GM12878 (cell line): ENCODE results near the gene VEPH1. TPM values are rescaled to one million over a fixed set of nuclear protein-coding genes. Genes with fewer than 3 reads are reported as not detected.

Experiments used
- ATAC-seq: fragments of 200-7000 bp; cut with Tn5 transposase; 3 replicates; pipeline ENCODE4 v1.9.1; 2020; ENCODE audit warnings: mild to moderate bottlenecking, moderate library complexity
- BruUV-seq: library from RNA; stranded (reverse); fragments of 400-500 nt; replicated peaks from 2 replicates; lab custom pipeline; 2021; lab: Mats Ljungman, UMichigan
- CTCF ChIA-PET: fragments of 300-600 bp; sonication (Branson Sonifier 250); formaldehyde crosslinking; extraction: SDS; loops from one replicate; lab custom pipeline; 2021; ENCODE audit warnings: inconsistent platforms; lab: Yijun Ruan, JAX
- POLR2A ChIA-PET: fragments of 350-600 bp; formaldehyde crosslinking; extraction: SDS; loops from one replicate; lab custom pipeline; 2021; ENCODE audit warnings: inconsistent platforms; lab: Charles Lee
- RAD21 ChIA-PET: fragments of 300-600 bp; sonication (Branson Sonifier 250); formaldehyde crosslinking; loops from one replicate; lab custom pipeline; 2023; ENCODE audit warnings: antibody characterized with exemption; ENCODE audit not compliant: unreplicated experiment; lab: Charles Lee
- SMC1A ChIA-PET: fragments of 300-600 bp; sonication (Branson Sonifier 250); formaldehyde crosslinking; loops from one replicate; lab custom pipeline; 2023; ENCODE audit not compliant: unreplicated experiment, uncharacterized antibody; lab: Charles Lee
- DNase-seq: peaks from one replicate; pipeline ENCODE4 v3.0.0-alpha.2; 2011; ENCODE audit warnings: low read depth, low spot score
- FAIRE-seq: peaks from 3 replicates; lab custom pipeline; 2011; peaks lifted over from hg19 to GRCh38; lab: Jason Lieb, UNC
- H2AFZ ChIP-seq: 2 replicates; pipeline ENCODE4 v1.6.0; 2011; ENCODE audit warnings: low read depth, low read length, control low read depth; ENCODE audit not compliant: control insufficient read depth
- H3K27ac ChIP-seq: 2 replicates; pipeline ENCODE4 v1.5.1; 2011; ENCODE audit warnings: control low read depth; ENCODE audit not compliant: control insufficient read depth, insufficient read depth
- H3K27me3 ChIP-seq, 2 experiments: replicated peaks in 1 of 2; 2 replicates each; pipeline versions ENCODE4 v1.6.0 to v1.6.1; 2011; ENCODE audit warnings: low read length in 1 of 2; ENCODE audit not compliant: control insufficient read depth in 2 of 2, insufficient read depth in 2 of 2
- H3K36me3 ChIP-seq, 2 experiments: 2 replicates each; pipeline ENCODE4 v1.5.1; 2011; ENCODE audit warnings: low read length in 1 of 2; ENCODE audit not compliant: control insufficient read depth in 2 of 2, insufficient read depth in 2 of 2
- H3K4me1 ChIP-seq: 2 replicates; pipeline ENCODE4 v1.6.1; 2011; ENCODE audit warnings: mild to moderate bottlenecking, low read length, moderate library complexity, mixed read lengths; ENCODE audit not compliant: control insufficient read depth, insufficient read depth
- H3K4me2 ChIP-seq: 2 replicates; pipeline ENCODE4 v1.6.0; 2011; ENCODE audit warnings: control low read depth; ENCODE audit not compliant: control insufficient read depth, insufficient read depth
- H3K4me3 ChIP-seq: fragments of 200-600 bp; sonication (generic); 2 replicates; pipeline ENCODE4 v1.5.1; 2016
- H3K79me2 ChIP-seq: 2 replicates; pipeline ENCODE4 v1.6.0; 2011; ENCODE audit warnings: low read length; ENCODE audit not compliant: control insufficient read depth, insufficient read depth
- H3K9ac ChIP-seq: 2 replicates; pipeline ENCODE4 v1.8.0; 2011; ENCODE audit warnings: low read length, control low read depth, mixed read lengths; ENCODE audit not compliant: control insufficient read depth, insufficient read depth
- H3K9me3 ChIP-seq: replicated peaks from 3 replicates; pipeline ENCODE4 v1.5.1; 2011; ENCODE audit warnings: mild to moderate bottlenecking, low read length; ENCODE audit not compliant: control insufficient read depth, insufficient read depth
- H4K20me1 ChIP-seq: 2 replicates; pipeline ENCODE4 v1.6.0; 2011; ENCODE audit not compliant: control insufficient read depth, insufficient read depth
- BMI1 ChIP-seq: fragments of 450-650 bp; IDR thresholded peaks from 2 replicates; pipeline ENCODE4 v1.6.1; 2016; ENCODE audit warnings: mild to moderate bottlenecking, moderate library complexity, borderline replicate concordance
- CEBPB ChIP-seq, 2 experiments: fragments of 150-350 bp in 1 of 2; IDR thresholded peaks; 2 replicates each; pipeline ENCODE4 v1.6.1; 2012 to 2014; ENCODE audit warnings: low read depth in 2 of 2, low read length in 2 of 2, borderline replicate concordance in 1 of 2, inconsistent platforms in 1 of 2
- CHD2 ChIP-seq: IDR thresholded peaks from 2 replicates; pipeline ENCODE4 v1.6.1; 2011; ENCODE audit warnings: low read depth, low read length, improper control_type of control experiment, borderline replicate concordance
- NBN ChIP-seq: fragments of 450-650 bp; IDR thresholded peaks from 2 replicates; pipeline ENCODE4 v1.6.1; 2016
- NR2C2 ChIP-seq: IDR thresholded peaks from 2 replicates; pipeline ENCODE4 v1.6.1; 2011; ENCODE audit warnings: borderline replicate concordance, low read depth; ENCODE audit not compliant: control insufficient read depth, insufficient read length
- SREBF2 ChIP-seq: IDR thresholded peaks from 2 replicates; pipeline ENCODE4 v1.6.1; 2012; ENCODE audit warnings: mild to moderate bottlenecking, low read length
- TAF1 ChIP-seq: IDR thresholded peaks from 2 replicates; pipeline ENCODE4 v1.6.1; 2011; ENCODE audit warnings: mild to moderate bottlenecking, low read depth, low read length, borderline replicate concordance
- WGBS: methylation state at CpG from one replicate; pipeline ENCODE4 v1.1.6; 2016; ENCODE audit warnings: low lambda C conversion rate; ENCODE audit not compliant: insufficient replicate concordance, insufficient coverage; ENCODE audit errors: missing lambda C conversion rate; 5-methylcytosine and 5-hydroxymethylcytosine counted together
- in situ Hi-C: fragments of 300-500 bp; cut with MboI; formaldehyde crosslinking; loops from 9 replicates; pipeline ENCODE4 v1.14.3; 2018; ENCODE audit warnings: mixed read lengths
- intact Hi-C: fragments of 100-400 bp; cut with micrococcal nuclease; formaldehyde crosslinking; loops from one replicate; pipeline ENCODE4 v1.14.2; 2022; ENCODE audit not compliant: unreplicated experiment
- polyA plus RNA-seq, 11 experiments: library from polyadenylated mRNA; depleted of rRNA in 4 of 11; unstranded in 6 of 11; stranded (reverse) in 5 of 11; fragments of >200 nt; fragmentation: Nextera tagmentation in 4 of 11; fragmentation: Illumina TruSeq in 1 of 11; extraction: Ambion mirVana in 4 of 11; extraction: Trizol in 1 of 11; gene quantifications; 1 replicate in 1 of 11; 2 replicates in 10 of 11; pipeline versions ENCODE4 v1.2.1 to v1.2.3, GENCODE V29; 2011 to 2016; ENCODE audit warnings: inconsistent platforms in 2 of 11, missing spikeins in 2 of 11, low read depth in 1 of 11
- total RNA-seq, 4 experiments: library from RNA; depleted of rRNA in 3 of 4; stranded (reverse); fragments of >200 nt in 3 of 4; fragmentation: Illumina TruSeq in 1 of 4; extraction: Trizol in 1 of 4; gene quantifications; 2 replicates each; pipeline versions ENCODE4 v1.2.1 to v1.2.3, GENCODE V29; 2013 to 2021
- TF ChIP-seq, protein P1 (sequence below): fragments of 450-650 bp; formaldehyde crosslinking; IDR thresholded peaks from 2 replicates; pipeline ENCODE4 v1.4.0; 2020; ENCODE audit warnings: mild to moderate bottlenecking, moderate library complexity
- TF ChIP-seq, protein P2 (sequence below): fragments of 450-650 bp; IDR thresholded peaks from 2 replicates; pipeline ENCODE4 v1.6.1; 2017; ENCODE audit warnings: mild to moderate bottlenecking
- TF ChIP-seq, protein P3 (sequence below): IDR thresholded peaks from 2 replicates; pipeline ENCODE4 v1.6.1; 2011; ENCODE audit warnings: borderline replicate concordance, low read depth, mild to moderate bottlenecking, moderate library complexity, low read length; ENCODE audit not compliant: insufficient read depth, poor library complexity, severe bottlenecking
- TF ChIP-seq, protein P4 (sequence below): fragments of 150-350 bp; IDR thresholded peaks from 2 replicates; pipeline ENCODE4 v1.6.1; 2016; ENCODE audit warnings: low read depth, low read length

Gene VEPH1
- total and polyA plus RNA-seq, 10 of the 15 experiments (the other 5 are each of a cell fraction or from before 2014, with no cell fraction given) = 0.04 to 0.26 (median 0.17) TPM; not detected in 7

DNA sequence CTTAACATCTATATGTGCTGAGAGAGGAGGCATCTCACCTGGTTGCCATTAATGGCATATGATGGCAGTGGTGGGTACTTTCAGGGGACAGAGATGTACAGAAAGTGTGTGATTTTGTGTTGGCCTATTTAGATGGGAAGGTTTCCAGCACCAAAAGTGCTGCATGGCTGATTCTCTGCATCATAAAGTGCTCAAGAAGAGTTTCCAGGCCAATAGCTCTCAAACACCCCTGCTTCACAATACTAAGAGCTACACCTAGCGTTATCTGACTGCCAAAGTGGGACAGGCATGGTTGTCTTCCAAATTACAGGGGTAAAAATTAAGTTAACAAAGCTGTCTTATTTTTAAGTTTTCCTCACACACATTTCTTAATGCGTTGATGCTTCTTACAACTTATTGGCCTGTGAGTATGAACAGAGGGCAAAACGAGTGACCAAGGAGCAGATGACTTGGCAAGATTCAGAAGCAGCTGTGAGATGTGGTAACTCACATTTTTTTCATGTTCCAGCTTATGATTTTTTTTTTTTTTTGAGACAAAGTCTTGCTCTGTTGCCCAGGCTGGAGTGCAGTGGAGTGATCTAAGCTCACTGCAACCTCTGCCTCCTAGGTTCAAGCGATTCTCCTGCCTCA, 41.4 kb upstream of the VEPH1 start:
- Histone ChIP-seq H3K4me1 (no peaks in the 10 kb centered on the region), H3K79me2 (no peaks in the 10 kb centered on the region), H3K27ac (no peak overlapping the region), H3K4me3 (no peak overlapping the region), H3K9ac (no peak overlapping the region), H2AFZ (no peak overlapping the region), H4K20me1 (no peaks in the 10 kb centered on the region), H3K36me3 (no peaks in the 10 kb centered on the region), H3K27me3 (no peaks in the 10 kb centered on the region), H3K9me3 (no peaks in the 10 kb centered on the region; the same call in 2 of the 3 replicates), H3K4me2 (no peak overlapping the region)
- no peak for TF ChIP-seq NBN
- TF ChIP-seq, protein P1, sequence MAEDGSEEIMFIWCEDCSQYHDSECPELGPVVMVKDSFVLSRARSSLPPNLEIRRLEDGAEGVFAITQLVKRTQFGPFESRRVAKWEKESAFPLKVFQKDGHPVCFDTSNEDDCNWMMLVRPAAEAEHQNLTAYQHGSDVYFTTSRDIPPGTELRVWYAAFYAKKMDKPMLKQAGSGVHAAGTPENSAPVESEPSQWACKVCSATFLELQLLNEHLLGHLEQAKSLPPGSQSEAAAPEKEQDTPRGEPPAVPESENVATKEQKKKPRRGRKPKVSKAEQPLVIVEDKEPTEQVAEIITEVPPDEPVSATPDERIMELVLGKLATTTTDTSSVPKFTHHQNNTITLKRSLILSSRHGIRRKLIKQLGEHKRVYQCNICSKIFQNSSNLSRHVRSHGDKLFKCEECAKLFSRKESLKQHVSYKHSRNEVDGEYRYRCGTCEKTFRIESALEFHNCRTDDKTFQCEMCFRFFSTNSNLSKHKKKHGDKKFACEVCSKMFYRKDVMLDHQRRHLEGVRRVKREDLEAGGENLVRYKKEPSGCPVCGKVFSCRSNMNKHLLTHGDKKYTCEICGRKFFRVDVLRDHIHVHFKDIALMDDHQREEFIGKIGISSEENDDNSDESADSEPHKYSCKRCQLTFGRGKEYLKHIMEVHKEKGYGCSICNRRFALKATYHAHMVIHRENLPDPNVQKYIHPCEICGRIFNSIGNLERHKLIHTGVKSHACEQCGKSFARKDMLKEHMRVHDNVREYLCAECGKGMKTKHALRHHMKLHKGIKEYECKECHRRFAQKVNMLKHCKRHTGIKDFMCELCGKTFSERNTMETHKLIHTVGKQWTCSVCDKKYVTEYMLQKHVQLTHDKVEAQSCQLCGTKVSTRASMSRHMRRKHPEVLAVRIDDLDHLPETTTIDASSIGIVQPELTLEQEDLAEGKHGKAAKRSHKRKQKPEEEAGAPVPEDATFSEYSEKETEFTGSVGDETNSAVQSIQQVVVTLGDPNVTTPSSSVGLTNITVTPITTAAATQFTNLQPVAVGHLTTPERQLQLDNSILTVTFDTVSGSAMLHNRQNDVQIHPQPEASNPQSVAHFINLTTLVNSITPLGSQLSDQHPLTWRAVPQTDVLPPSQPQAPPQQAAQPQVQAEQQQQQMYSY (CRISPR knock-in tag) = no peak
- TF ChIP-seq NR2C2 = no peak
- TF ChIP-seq CHD2 = no peak
- TF ChIP-seq, protein P2, sequence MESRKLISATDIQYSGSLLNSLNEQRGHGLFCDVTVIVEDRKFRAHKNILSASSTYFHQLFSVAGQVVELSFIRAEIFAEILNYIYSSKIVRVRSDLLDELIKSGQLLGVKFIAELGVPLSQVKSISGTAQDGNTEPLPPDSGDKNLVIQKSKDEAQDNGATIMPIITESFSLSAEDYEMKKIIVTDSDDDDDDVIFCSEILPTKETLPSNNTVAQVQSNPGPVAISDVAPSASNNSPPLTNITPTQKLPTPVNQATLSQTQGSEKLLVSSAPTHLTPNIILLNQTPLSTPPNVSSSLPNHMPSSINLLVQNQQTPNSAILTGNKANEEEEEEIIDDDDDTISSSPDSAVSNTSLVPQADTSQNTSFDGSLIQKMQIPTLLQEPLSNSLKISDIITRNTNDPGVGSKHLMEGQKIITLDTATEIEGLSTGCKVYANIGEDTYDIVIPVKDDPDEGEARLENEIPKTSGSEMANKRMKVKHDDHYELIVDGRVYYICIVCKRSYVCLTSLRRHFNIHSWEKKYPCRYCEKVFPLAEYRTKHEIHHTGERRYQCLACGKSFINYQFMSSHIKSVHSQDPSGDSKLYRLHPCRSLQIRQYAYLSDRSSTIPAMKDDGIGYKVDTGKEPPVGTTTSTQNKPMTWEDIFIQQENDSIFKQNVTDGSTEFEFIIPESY = no peak
- TF ChIP-seq BMI1 = no peak
- TF ChIP-seq, protein P3, sequence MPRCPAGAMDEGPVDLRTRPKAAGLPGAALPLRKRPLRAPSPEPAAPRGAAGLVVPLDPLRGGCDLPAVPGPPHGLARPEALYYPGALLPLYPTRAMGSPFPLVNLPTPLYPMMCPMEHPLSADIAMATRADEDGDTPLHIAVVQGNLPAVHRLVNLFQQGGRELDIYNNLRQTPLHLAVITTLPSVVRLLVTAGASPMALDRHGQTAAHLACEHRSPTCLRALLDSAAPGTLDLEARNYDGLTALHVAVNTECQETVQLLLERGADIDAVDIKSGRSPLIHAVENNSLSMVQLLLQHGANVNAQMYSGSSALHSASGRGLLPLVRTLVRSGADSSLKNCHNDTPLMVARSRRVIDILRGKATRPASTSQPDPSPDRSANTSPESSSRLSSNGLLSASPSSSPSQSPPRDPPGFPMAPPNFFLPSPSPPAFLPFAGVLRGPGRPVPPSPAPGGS = no peak
- no peak for TF ChIP-seq CEBPB (IDR thresholded peaks at IDR 0.05; ENCODE audit: borderline replicate concordance in 1 of 2, low read depth in 2 of 2, low read length in 2 of 2)
- TF ChIP-seq TAF1 = no peak
- TF ChIP-seq, protein P4, sequence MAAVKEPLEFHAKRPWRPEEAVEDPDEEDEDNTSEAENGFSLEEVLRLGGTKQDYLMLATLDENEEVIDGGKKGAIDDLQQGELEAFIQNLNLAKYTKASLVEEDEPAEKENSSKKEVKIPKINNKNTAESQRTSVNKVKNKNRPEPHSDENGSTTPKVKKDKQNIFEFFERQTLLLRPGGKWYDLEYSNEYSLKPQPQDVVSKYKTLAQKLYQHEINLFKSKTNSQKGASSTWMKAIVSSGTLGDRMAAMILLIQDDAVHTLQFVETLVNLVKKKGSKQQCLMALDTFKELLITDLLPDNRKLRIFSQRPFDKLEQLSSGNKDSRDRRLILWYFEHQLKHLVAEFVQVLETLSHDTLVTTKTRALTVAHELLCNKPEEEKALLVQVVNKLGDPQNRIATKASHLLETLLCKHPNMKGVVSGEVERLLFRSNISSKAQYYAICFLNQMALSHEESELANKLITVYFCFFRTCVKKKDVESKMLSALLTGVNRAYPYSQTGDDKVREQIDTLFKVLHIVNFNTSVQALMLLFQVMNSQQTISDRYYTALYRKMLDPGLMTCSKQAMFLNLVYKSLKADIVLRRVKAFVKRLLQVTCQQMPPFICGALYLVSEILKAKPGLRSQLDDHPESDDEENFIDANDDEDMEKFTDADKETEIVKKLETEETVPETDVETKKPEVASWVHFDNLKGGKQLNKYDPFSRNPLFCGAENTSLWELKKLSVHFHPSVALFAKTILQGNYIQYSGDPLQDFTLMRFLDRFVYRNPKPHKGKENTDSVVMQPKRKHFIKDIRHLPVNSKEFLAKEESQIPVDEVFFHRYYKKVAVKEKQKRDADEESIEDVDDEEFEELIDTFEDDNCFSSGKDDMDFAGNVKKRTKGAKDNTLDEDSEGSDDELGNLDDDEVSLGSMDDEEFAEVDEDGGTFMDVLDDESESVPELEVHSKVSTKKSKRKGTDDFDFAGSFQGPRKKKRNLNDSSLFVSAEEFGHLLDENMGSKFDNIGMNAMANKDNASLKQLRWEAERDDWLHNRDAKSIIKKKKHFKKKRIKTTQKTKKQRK = no peak
- no peak for TF ChIP-seq SREBF2
- ATAC-seq (no peak), DNase-seq (no peak), FAIRE-seq (no peak)
- in situ Hi-C loops = no loop called here
- POLR2A ChIA-PET = no interaction called here
- CTCF ChIA-PET = interaction anchor here (0.7 to 2.3 kb wide), 4 partner anchors 12 to 289 kb away, joined by 3 to 10 read pairs (median 4); no protein-coding TSS in a partner anchor
- SMC1A ChIA-PET = no interaction called here
- no TSS peak for BruUV-seq
- WGBS = 13% methylated on average over 4 of the region's 4 CpGs
- RAD21 ChIA-PET = no interaction called here
- intact Hi-C loops = no loop called here
